ENCODE measurements around the gene COL4A2.

COL4A2 gene

DNA sequence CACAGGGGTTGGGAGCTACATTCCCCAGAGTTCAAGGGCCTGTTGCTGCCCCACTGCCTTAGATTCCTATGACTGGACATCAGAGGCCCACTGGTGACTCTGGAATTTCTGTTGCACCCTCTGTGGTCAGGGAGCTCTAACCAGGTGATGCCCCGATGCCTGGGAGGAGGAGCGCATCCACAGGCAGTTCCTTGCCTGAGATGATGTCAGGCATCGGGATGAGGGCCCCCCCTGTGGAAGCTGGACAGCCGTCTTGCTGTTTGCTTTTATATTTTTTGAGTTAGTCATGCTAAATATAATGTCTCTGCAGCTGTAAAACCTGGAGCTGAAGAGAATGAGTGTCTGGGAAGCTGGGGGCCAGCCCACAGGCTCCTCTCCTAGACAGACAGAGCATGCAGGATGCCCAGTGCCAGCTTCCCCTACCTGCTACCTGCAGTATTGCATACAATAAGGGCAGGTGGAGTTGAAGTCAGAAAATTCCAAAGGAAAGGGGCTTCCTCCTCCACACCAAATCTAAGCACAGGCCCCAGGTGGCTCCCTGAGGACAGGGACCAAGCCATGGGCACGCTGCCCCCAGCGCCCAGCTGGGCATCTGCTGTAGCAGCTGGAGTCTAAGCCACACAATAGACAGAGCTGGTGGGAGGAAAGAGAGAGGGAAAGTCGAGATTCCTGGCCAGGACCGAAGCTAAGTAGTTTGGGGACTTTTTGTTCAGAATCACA is 16.2 kb downstream of the COL4A2 start:
- DNase-seq, result no peak

- DNase-seq, result no peak
These were observed 17.1 kb downstream of the COL4A2 start for GRCh38 chr13:110324026-110324749.

- DNase-seq, result no peak
These were observed 19.3 kb downstream of the COL4A2 start for GRCh38 chr13:110326263-110326904.

DNA sequence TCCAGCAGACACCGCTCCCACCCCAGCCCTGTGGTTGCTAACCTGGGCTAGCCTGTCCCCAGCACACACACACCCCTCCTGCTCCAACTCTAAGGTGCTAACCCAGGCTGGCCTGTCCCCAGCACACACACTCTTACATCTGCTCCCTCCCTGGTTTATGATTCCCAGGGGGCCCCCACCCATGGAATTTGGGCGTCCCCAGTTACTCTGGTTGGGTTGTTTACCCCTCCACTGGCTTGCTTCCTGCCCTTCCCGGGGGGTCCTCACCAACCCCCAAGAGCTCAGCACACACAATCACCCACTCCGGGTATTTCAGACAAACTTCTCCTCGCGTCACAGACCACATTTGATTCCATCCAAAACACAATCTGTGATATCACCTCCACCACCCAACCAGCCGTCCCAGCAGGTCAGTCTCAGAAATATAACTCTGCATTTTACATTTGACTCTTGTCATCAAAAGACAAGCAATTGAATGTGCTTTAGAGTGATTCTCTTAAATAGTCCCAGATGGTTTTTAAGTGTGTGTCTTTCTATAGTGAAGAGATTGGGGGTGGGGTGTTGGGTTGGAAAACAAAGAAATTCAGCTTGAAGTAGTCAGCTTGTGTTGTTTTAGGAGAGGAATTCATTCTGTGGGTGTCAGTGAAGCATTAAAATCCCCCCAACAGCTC is 20.1 kb downstream of the COL4A2 start:
- no peak for DNase-seq

DNA sequence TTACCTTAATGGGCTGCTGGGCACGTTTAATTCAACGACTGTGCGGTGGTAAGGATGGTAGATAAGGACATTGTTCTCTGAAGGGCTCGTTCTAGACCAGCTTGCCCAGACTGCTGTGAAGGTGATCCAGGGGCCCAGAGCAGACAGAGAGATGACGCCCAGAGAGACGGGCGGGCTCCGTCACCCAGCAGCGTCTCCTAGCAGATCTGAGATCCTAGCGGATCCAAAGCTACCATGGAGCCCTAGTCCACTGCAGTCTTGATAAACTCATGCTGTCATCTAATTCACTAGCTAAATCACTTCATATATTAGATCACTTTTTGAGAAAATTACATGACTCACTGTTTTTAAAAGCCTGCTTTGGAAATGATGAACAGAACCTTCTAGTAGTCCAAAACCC is 21.5 kb downstream of the COL4A2 start:
- DNase-seq, result no peak

- no peak for DNase-seq
These were observed 22.2 kb downstream of the COL4A2 start for GRCh38 chr13:110329258-110329657.

- DNase-seq, result no peak
These were observed 22.8 kb downstream of the COL4A2 start for GRCh38 chr13:110329798-110330461.

DNA sequence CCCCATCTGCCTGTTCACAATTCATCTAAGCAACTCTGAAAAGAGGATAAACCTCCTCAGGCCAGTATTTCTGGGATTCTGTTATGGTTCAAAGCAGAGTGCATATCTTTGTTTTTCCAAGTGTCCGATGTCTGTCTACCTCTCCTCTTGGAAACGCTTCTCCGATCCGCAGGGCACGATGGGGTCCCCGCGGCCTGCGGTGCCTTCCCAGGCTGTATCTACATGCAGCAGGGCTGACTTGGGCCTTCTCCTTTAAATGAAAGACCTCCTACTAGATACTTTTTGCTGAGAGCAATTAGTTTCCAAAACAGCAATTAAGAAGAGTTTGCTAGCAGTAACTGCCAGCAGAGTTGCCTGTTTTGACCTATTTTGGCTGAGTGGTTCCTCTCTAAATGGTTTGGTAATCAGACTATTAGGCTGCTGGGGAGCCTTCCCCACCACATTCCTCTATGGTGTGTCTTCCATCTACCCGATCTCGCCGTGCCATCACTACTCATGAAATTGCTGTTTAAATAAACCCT is 23.5 kb downstream of the COL4A2 start:
- no peak for DNase-seq

- no peak for DNase-seq
These were observed 24.3 kb downstream of the COL4A2 start for GRCh38 chr13:110331362-110331761.

- DNase-seq, result no peak
These were observed 25.7 kb downstream of the COL4A2 start for GRCh38 chr13:110332750-110333149.

GRCh38 chr13:110333837-110334236 is 26.8 kb downstream of the COL4A2 start:
- no peak for DNase-seq

DNA sequence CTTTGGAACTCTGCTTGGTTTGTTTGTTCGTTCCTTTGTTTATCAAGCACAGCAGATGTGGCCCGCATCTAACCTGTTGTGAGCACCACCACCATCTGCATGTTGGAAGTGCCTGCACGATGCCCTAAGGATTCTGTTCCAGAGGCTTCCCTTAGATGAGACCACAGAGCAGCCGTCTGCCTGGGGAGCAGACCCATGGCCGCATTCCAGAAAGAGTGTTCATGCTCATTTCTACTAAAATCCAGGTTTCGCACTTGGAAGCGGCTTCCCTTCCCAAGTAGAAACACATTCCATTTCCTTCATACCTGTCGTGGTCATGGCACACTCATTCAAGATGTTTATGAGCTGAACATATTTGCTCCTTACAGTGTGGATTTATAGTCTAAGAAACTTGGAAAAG is 27.2 kb downstream of the COL4A2 start:
- no peak for DNase-seq

GRCh38 chr13:110334841-110335490 is 27.9 kb downstream of the COL4A2 start:
- no peak for DNase-seq

DNA sequence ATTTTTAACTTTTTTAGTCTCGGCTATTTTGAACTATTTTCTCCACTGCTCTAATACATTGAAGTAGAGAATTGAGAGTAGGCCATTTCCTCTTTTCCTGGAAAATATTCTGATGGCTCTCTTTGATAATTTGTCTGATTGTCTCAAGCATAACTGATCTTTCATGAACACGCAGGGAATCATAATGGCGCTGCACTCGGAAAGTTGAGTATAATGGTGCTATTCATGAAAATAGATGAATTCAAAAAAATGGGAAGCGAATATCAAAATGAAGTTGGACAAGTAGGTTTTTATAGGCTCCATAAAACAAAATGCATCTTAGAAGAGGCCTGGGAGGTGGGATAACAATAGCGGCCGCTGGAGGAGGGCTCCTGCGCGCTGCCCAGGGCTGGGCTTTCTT is 29.0 kb downstream of the COL4A2 start:
- DNase-seq, result no peak

DNA sequence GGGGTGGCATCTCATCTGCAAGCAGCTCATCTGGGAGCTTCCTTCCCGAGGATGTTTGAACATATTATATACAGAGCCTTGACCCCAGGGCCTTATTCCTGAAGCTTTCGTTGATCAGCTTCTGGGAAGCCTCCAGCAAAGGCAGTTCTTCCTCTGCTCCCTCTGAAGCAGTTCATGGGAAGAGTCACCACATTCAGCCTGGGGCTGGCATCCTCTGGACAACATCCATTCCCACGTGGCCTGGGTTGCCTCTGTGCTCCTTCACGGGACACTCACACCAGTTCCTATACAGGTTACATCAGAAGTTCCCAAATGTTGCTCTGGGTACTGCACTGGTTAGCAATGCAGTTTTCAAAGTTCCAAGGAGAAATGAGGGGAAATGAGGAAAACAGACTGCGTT is 29.6 kb downstream of the COL4A2 start:
- no peak for DNase-seq

- DNase-seq, result no peak
These were observed 30.2 kb downstream of the COL4A2 start for GRCh38 chr13:110337247-110337646.

GRCh38 chr13:110338441-110339101 is 31.5 kb downstream of the COL4A2 start:
- DNase-seq, result no peak

DNA sequence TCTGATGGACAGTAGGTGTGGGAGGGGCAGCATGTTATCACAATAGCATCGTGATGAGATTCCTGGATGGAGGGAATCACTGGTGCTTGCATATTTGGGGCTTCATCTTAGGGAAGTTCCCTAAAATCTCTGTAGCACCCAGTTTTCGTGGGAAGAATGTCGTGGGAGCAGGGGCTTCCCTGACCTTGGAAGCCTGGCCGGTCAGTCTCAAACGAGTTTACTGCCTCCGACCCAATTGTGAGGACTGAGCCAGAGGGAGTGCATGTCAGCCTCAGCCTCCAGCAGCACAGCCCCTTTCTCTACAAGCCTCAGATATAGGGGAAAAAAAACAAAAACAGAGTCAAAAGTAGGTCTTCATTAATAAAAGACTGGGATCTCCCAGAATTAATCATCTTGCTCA is 32.2 kb downstream of the COL4A2 start:
- DNase-seq, result no peak

- DNase-seq, result no peak
These were observed 33.0 kb downstream of the COL4A2 start for GRCh38 chr13:110339975-110340550.

- no peak for DNase-seq
These were observed 33.8 kb downstream of the COL4A2 start for GRCh38 chr13:110340812-110341444.
